ENCODE results near the gene IRF5. TPM values are rescaled to one million over a fixed set of nuclear protein-coding genes. Genes with fewer than 3 reads are reported as not detected.

IRF5 gene
- polyA plus RNA-seq, 3 donors = 130 to 170 (median 155) TPM

- Histone ChIP-seq H3K9ac (ENCODE audit: insufficient read depth, low read length, poor library complexity, severe bottlenecking) (no peak overlapping the region), H3K27me3 (ENCODE audit: control insufficient read depth in 2 of 2, insufficient read depth in 2 of 2, low read length in 2 of 2) (peaks cover 0 to 5% of the 10 kb centered on the region in 2 donors), H3K4me1 (ENCODE audit: control insufficient read depth in 1 of 2, insufficient read depth in 2 of 2, low read length in 2 of 2) (peaks cover 24 to 38% of the 10 kb centered on the region in 2 donors), H3K4me3 (replicated peaks in 1 of 3; ENCODE audit: low read depth in 2 of 3, low read length in 3 of 3) (no peak overlapping the region), H2AFZ (ENCODE audit: insufficient read depth, low read depth, low read length, poor library complexity, severe bottlenecking) (no peak overlapping the region), H3K27ac (ENCODE audit: low read depth in 1 of 2, low read length in 2 of 2) (no peak overlapping the region), H3K36me3 (replicated peaks in 1 of 2; ENCODE audit: control insufficient read depth in 1 of 2, insufficient read depth in 2 of 2, low read length in 2 of 2) (no peaks in the 10 kb centered on the region), H3K9me3 (replicated peaks in 1 of 2; ENCODE audit: control insufficient read depth in 1 of 2, insufficient read depth in 1 of 2, low read length in 2 of 2) (peaks cover 0 to 4% of the 10 kb centered on the region in 2 donors), H4K20me1 (ENCODE audit: insufficient read depth, low read length) (no peaks in the 10 kb centered on the region), H3K79me2 (ENCODE audit: insufficient read depth, low read length) (no peaks in the 10 kb centered on the region), H3K4me2 (replicated peaks; ENCODE audit: extremely low read depth, low read length, poor library complexity, severe bottlenecking) (no peak overlapping the region)
- TF ChIP-seq CTCF (IDR thresholded peaks at IDR 0.05) = no peak
- Mint-ChIP-seq H3K36me3 (no peaks in the 10 kb centered on the region), H3K27me3 (ENCODE audit: low read depth in 3 of 3) (peaks cover 7 to 15% (median 8%) of the 10 kb centered on the region in 3 donors), H3K4me3 (no peak overlapping the region), H3K9me3 (peaks cover under 1 to 4% (median 2%) of the 10 kb centered on the region in 7 donors), H3K4me1 (peaks cover 39% of the 10 kb centered on the region), H3K27ac (no peak overlapping the region)
- 67% methylated on average over 4 of the region's 5 CpGs for WGBS (ENCODE audit: insufficient coverage)
- DNase-seq = no peak
- intact Hi-C loops (cut with micrococcal nuclease) = no loop called here
Measured at GRCh38 chr7:128923411-128923800, 14.3 kb upstream of the IRF5 start.

- intact Hi-C loops (cut with micrococcal nuclease) = no loop called here
- Mint-ChIP-seq H3K27ac (peak overlapping the region in 6 of 7 donors; percentile 22 to 84 (median 54)), H3K4me1 (peaks cover 41% of the 10 kb centered on the region), H3K27me3 (ENCODE audit: low read depth in 3 of 3) (peaks cover 2 to 8% (median 3%) of the 10 kb centered on the region in 3 donors), H3K4me3 (peak overlapping the region in 1 of 2 donors; percentile 65), H3K9me3 (peaks cover 1 to 6% (median 2%) of the 10 kb centered on the region in 7 donors), H3K36me3 (no peaks in the 10 kb centered on the region)
- no peak for TF ChIP-seq CTCF (IDR thresholded peaks at IDR 0.05)
- peaks cover 24 to 38% of the 10 kb centered on the region in 2 donors for H3K4me1 ChIP-seq (ENCODE audit: control insufficient read depth in 1 of 2, insufficient read depth in 2 of 2, low read length in 2 of 2)
- no peak overlapping the region for H2AFZ ChIP-seq (ENCODE audit: insufficient read depth, low read depth, low read length, poor library complexity, severe bottlenecking)
- 32% methylated on average over 5 of the region's 8 CpGs for WGBS (ENCODE audit: insufficient coverage)
- peak overlapping the region in 1 of 3 experiments; percentile 23 for H3K4me3 ChIP-seq (replicated peaks in 1 of 3; ENCODE audit: low read depth in 2 of 3, low read length in 3 of 3)
- no peak overlapping the region for H3K9ac ChIP-seq (ENCODE audit: insufficient read depth, low read length, poor library complexity, severe bottlenecking)
- H3K4me2 ChIP-seq (replicated peaks; ENCODE audit: extremely low read depth, low read length, poor library complexity, severe bottlenecking) = peak overlapping the region; percentile 29
- H3K9me3 ChIP-seq (replicated peaks in 1 of 2; ENCODE audit: control insufficient read depth in 1 of 2, insufficient read depth in 1 of 2, low read length in 2 of 2) = peaks cover 0 to 5% of the 10 kb centered on the region in 2 donors
- no peaks in the 10 kb centered on the region for H4K20me1 ChIP-seq (ENCODE audit: insufficient read depth, low read length)
- no peaks in the 10 kb centered on the region for H3K36me3 ChIP-seq (replicated peaks in 1 of 2; ENCODE audit: control insufficient read depth in 1 of 2, insufficient read depth in 2 of 2, low read length in 2 of 2)
- no peaks in the 10 kb centered on the region for H3K79me2 ChIP-seq (ENCODE audit: insufficient read depth, low read length)
- no peak overlapping the region for H3K27ac ChIP-seq (ENCODE audit: low read depth in 1 of 2, low read length in 2 of 2)
- peaks cover 0 to 4% of the 10 kb centered on the region in 2 donors for H3K27me3 ChIP-seq (ENCODE audit: control insufficient read depth in 2 of 2, insufficient read depth in 2 of 2, low read length in 2 of 2)
- no peak for DNase-seq
Measured at GRCh38 chr7:128924707-128925588, 12.8 kb upstream of the IRF5 start.
